Thyroid gland (tissue), 4 donors: ENCODE results near the gene SCN4A. TPM values are rescaled to one million over a fixed set of nuclear protein-coding genes. Genes with fewer than 3 reads are reported as not detected.
"Not testable (repeated sequence)": the region's sequence is repeated elsewhere in the genome, so short reads cannot be mapped to it uniquely, and the experiment has no call there.

Source experiments
- DNase-seq, 2 donors: peaks; one replicate each; pipeline ENCODE4 v3.0.0-alpha.2; 2019
- H3K27ac ChIP-seq, 3 donors: fragments of 200-600 bp; sonication (generic); 1 replicate in 2 of 3; 2 replicates in 1 of 3; pipeline ENCODE4 v1.5.1; 2016 to 2019; ENCODE audit warnings: mild to moderate bottlenecking in 1 of 3, moderate library complexity in 1 of 3
- H3K27me3 ChIP-seq: fragments of 200-600 bp; sonication (generic); one replicate; pipeline ENCODE4 v1.5.1; 2019
- H3K36me3 ChIP-seq, 2 donors: fragments of 200-600 bp; sonication (generic); one replicate each; pipeline ENCODE4 v1.5.1; 2016 to 2019
- H3K4me1 ChIP-seq, 2 donors: fragments of 200-600 bp; sonication (generic); one replicate each; pipeline ENCODE4 v1.5.1; 2017 to 2019
- H3K4me3 ChIP-seq, 3 donors: fragments of 200-600 bp; sonication (generic); replicated peaks in 1 of 3; 1 replicate in 2 of 3; 2 replicates in 1 of 3; pipeline ENCODE4 v1.5.1; 2016; ENCODE audit warnings: mild to moderate bottlenecking in 1 of 3
- H3K9me3 ChIP-seq: fragments of 200-600 bp; sonication (generic); one replicate; pipeline ENCODE4 v1.5.1; 2017
- POLR2A ChIP-seq, 2 donors: fragments of 450-650 bp; IDR thresholded peaks; one replicate each; pipeline ENCODE4 v1.6.1; 2017; ENCODE audit warnings: antibody characterized with exemption in 2 of 2, mild to moderate bottlenecking in 2 of 2, moderate library complexity in 1 of 2
- WGBS, 2 donors: methylation state at CpG; one replicate each; pipeline ENCODE4 v1.1.5; 2017; 5-methylcytosine and 5-hydroxymethylcytosine counted together
- intact Hi-C: fragments of 100-400 bp; cut with DNase I; formaldehyde crosslinking; loops from one replicate; pipeline ENCODE4 v1.15.1; 2023
- total RNA-seq, 4 donors: library from RNA; depleted of rRNA; stranded (reverse); fragments of >200 nt; gene quantifications; one replicate each; pipeline ENCODE4 v1.2.3, GENCODE V29; 2016
- TF ChIP-seq, protein P1 (sequence below), 6 experiments: fragments of 200-600 bp in 3 of 6; fragments of 450-650 bp in 3 of 6; sonication (generic) in 3 of 6; IDR thresholded peaks; one replicate each; pipeline ENCODE4 v1.5.1; 2016 to 2019; ENCODE audit warnings: antibody characterized with exemption in 6 of 6, mild to moderate bottlenecking in 2 of 6, inconsistent platforms in 1 of 6, moderate library complexity in 1 of 6

The SCN4A gene
- total RNA-seq, 4 donors from 2014 or later = 2.4 to 7.1 (median 4.0) TPM

GRCh38 chr17:63918305-63918704 lies 54.4 kb downstream of the SCN4A start:
- DNase-seq = no peak
- WGBS, 2 donors = 71 to 77% methylated on average over 10 of the region's 10 CpGs
- Histone ChIP-seq H3K36me3 (no peaks in the 10 kb centered on the region), H3K9me3 (no peaks in the 10 kb centered on the region), H3K4me1 (no peaks in the 10 kb centered on the region), H3K27ac (no peak overlapping the region), H3K4me3 (no peak overlapping the region), H3K27me3 (no peaks in the 10 kb centered on the region)
- TF ChIP-seq, protein P1, sequence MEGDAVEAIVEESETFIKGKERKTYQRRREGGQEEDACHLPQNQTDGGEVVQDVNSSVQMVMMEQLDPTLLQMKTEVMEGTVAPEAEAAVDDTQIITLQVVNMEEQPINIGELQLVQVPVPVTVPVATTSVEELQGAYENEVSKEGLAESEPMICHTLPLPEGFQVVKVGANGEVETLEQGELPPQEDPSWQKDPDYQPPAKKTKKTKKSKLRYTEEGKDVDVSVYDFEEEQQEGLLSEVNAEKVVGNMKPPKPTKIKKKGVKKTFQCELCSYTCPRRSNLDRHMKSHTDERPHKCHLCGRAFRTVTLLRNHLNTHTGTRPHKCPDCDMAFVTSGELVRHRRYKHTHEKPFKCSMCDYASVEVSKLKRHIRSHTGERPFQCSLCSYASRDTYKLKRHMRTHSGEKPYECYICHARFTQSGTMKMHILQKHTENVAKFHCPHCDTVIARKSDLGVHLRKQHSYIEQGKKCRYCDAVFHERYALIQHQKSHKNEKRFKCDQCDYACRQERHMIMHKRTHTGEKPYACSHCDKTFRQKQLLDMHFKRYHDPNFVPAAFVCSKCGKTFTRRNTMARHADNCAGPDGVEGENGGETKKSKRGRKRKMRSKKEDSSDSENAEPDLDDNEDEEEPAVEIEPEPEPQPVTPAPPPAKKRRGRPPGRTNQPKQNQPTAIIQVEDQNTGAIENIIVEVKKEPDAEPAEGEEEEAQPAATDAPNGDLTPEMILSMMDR (IDR thresholded peaks at IDR 0.05) = no peak
- TF ChIP-seq POLR2A (IDR thresholded peaks at IDR 0.05) = no peak
- intact Hi-C loops = loop anchor here (5.0 kb wide), 1 partner anchor 109 kb away; no protein-coding TSS in a partner anchor

DNA sequence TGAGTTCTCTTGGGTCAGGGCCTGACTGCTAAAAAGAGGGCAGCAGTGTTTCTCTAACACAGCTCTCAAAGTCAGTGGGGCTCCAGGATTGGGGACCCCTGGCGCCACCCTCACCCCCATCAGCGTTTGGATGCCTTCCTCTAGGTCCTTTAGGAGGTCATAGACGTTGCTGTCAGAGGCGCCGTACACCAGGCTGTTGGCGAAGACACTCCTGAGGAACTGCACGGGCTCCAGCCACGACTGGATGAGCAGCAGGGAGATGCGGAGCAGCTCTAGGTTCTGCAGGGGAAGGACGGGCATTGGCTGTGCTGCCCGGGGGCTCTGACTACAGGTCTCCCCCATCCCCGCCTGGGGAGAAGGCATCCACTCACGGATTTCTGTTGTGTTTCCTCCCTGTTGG lies 55.1 kb downstream of the SCN4A start:
- WGBS, 2 donors = 74 to 88% methylated on average over 7 to 12 of the region's 13 CpGs
- Histone ChIP-seq H3K27ac (no peak overlapping the region), H3K36me3 (no peaks in the 10 kb centered on the region), H3K4me3 (no peak overlapping the region), H3K9me3 (no peaks in the 10 kb centered on the region), H3K27me3 (no peaks in the 10 kb centered on the region), H3K4me1 (no peaks in the 10 kb centered on the region)
- TF ChIP-seq POLR2A (IDR thresholded peaks at IDR 0.05) = no peak
- TF ChIP-seq, protein P1 (IDR thresholded peaks at IDR 0.05) = no peak
- no peak for DNase-seq
- intact Hi-C loops = loop anchor here (5.0 kb wide), 1 partner anchor 110 kb away; no protein-coding TSS in a partner anchor

GRCh38 chr17:63917206-63917605 lies 55.5 kb downstream of the SCN4A start:
- H3K36me3 ChIP-seq, DNase-seq, H3K27me3 ChIP-seq, H3K4me1 ChIP-seq, H3K27ac ChIP-seq, H3K4me3 ChIP-seq, H3K9me3 ChIP-seq: not testable (repeated sequence)
- intact Hi-C loops = loop anchor here (5.0 kb wide), 1 partner anchor 110 kb away; no protein-coding TSS in a partner anchor
- WGBS, 2 donors = 94% methylated on average over 9 to 11 of the region's 11 CpGs

- Histone ChIP-seq H3K4me3 (no peak overlapping the region), H3K36me3 (no peaks in the 10 kb centered on the region), H3K9me3 (no peaks in the 10 kb centered on the region), H3K4me1 (no peaks in the 10 kb centered on the region), H3K27ac (no peak overlapping the region), H3K27me3 (no peaks in the 10 kb centered on the region)
- intact Hi-C loops = loop anchor here (5.0 kb wide), 1 partner anchor 111 kb away; no protein-coding TSS in a partner anchor
- 80 to 85% methylated on average over 11 to 12 of the region's 12 CpGs for WGBS, 2 donors
- no peak for TF ChIP-seq POLR2A (IDR thresholded peaks at IDR 0.05)
- TF ChIP-seq, protein P1 (IDR thresholded peaks at IDR 0.05) = no peak
- DNase-seq = no peak
These were observed 56.0 kb downstream of the SCN4A start for GRCh38 chr17:63916566-63917185.

- not testable (repeated sequence) for DNase-seq, H3K36me3 ChIP-seq, H3K27ac ChIP-seq, H3K9me3 ChIP-seq, H3K4me3 ChIP-seq, H3K27me3 ChIP-seq, H3K4me1 ChIP-seq
- 50 to 61% methylated on average over 10 of the region's 10 CpGs for WGBS, 2 donors
- intact Hi-C loops = loop anchor here (5.0 kb wide), 1 partner anchor 112 kb away; no protein-coding TSS in a partner anchor
These were observed 57.0 kb downstream of the SCN4A start for GRCh38 chr17:63915753-63916152.

GRCh38 chr17:63914471-63914870 lies 58.2 kb downstream of the SCN4A start:
- no peak for DNase-seq
- intact Hi-C loops = loop anchor here (5.0 kb wide), 1 partner anchor 218 kb away; the partner anchor contains the start of gene ERN1
- 97% methylated on average over 7 of the region's 7 CpGs for WGBS, 2 donors

More at GRCh38 chr17:63914471-63914870, 58.2 kb downstream of the SCN4A start:
- TF ChIP-seq POLR2A (IDR thresholded peaks at IDR 0.05) = no peak
- TF ChIP-seq, protein P1 (IDR thresholded peaks at IDR 0.05) = no peak
- H3K4me3 ChIP-seq = no peak overlapping the region
- H3K27ac ChIP-seq = no peak overlapping the region
- H3K9me3 ChIP-seq = no peaks in the 10 kb centered on the region
- H3K36me3 ChIP-seq = no peaks in the 10 kb centered on the region
- no peaks in the 10 kb centered on the region for H3K4me1 ChIP-seq
- H3K27me3 ChIP-seq = no peaks in the 10 kb centered on the region
